Erythroblast (primary cell): ENCODE results near the gene MPI.

Experiments used
- GATA1 ChIP-seq: IDR thresholded peaks from 2 replicates; pipeline ENCODE4 v1.6.1; 2011; ENCODE audit warnings: low read depth, mild to moderate bottlenecking, control low read depth, low read length, moderate library complexity
- POLR2A ChIP-seq: IDR thresholded peaks from 2 replicates; pipeline ENCODE4 v1.6.1; 2011; ENCODE audit warnings: mild to moderate bottlenecking, low read length

GRCh38 chr15:74907163-74907870, 17.5 kb downstream of the MPI start:
- TF ChIP-seq POLR2A, result no peak
- no peak for TF ChIP-seq GATA1
